ENCODE measurements around the gene TRAPPC6A.

The TRAPPC6A gene

DNA sequence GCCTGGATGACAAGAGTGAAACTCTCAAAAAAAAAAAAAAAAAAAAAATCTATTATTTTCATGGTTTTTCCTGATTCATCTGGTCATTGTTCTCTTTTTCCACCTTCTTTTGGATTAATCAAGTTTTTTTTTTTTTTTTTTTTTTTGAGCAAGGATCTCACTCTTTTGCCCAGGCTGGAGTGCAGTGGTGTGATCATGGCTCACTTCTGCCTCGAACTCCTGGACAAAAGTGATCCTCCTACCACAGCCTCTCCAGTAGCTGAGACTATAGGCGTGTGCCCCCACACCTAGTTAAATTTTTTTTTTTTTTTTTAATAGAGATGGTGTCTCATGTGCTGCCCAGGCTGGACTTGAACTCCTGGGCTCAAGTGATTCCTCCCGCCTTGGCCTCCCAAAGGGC, 28.3 kb upstream of the TRAPPC6A start:
- no peaks in the 10 kb centered on the region for H3K9me2 ChIP-seq (replicated peaks; ENCODE audit: control insufficient read depth, low read length)
- peaks cover under 1% of the 10 kb centered on the region; the same call in 1 of the 2 replicates for H3K27me3 ChIP-seq (ENCODE audit: control insufficient read depth, low read length)
- no peaks in the 10 kb centered on the region for H3K36me3 ChIP-seq (ENCODE audit: control insufficient read depth, low read length)
- no peak overlapping the region for H3K4me3 ChIP-seq (ENCODE audit: low read length)
- H3K4me2 ChIP-seq (ENCODE audit: low read length): no peak overlapping the region
- H3K4me1 ChIP-seq (ENCODE audit: control insufficient read depth, low read length): no peaks in the 10 kb centered on the region
- H4K20me1 ChIP-seq (ENCODE audit: control insufficient read depth, insufficient read depth, low read depth, low read length): no peaks in the 10 kb centered on the region
- no peaks in the 10 kb centered on the region for H3K79me2 ChIP-seq (ENCODE audit: control insufficient read depth, low read length)
- no peak for TF ChIP-seq EZH2phosphoT487 (IDR thresholded peaks at IDR 0.05; ENCODE audit: borderline replicate concordance, low read length)
- no peak overlapping the region for H3K27ac ChIP-seq (ENCODE audit: low read depth, low read length)
- H3F3A ChIP-seq (ENCODE audit: control insufficient read depth, insufficient read depth): no peaks in the 10 kb centered on the region
- no peaks in the 10 kb centered on the region for H3K9me3 ChIP-seq (ENCODE audit: control insufficient read depth, insufficient read depth, low read length)

DNA sequence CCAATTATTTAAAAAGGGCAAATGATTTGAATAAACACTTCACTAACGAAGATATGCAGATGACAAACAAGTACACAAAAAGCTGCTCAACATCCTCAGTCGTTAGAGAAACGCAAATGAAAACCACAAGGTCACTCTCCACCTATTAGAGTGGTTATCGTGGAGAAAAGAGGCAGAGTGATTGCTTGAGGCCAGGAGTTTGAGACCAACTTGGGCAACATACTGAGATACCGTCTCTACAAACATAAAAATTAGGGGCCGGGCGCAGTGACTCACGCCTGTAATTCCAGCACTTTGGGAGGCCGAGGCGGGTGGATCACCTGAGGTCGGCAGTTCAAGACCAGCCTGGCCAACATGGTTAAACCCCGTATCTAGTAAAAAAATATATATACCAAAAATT, 27.8 kb upstream of the TRAPPC6A start:
- no peak overlapping the region for H3K4me3 ChIP-seq (ENCODE audit: low read length)
- H3K36me3 ChIP-seq (ENCODE audit: control insufficient read depth, low read length): no peaks in the 10 kb centered on the region
- H3K79me2 ChIP-seq (ENCODE audit: control insufficient read depth, low read length): no peaks in the 10 kb centered on the region
- H3K4me1 ChIP-seq (ENCODE audit: control insufficient read depth, low read length): no peaks in the 10 kb centered on the region
- H3K9me3 ChIP-seq (ENCODE audit: control insufficient read depth, insufficient read depth, low read length): no peaks in the 10 kb centered on the region
- no peak overlapping the region for H3K4me2 ChIP-seq (ENCODE audit: low read length)
- H3K27me3 ChIP-seq (ENCODE audit: control insufficient read depth, low read length): no peaks in the 10 kb centered on the region
- TF ChIP-seq, protein P1, sequence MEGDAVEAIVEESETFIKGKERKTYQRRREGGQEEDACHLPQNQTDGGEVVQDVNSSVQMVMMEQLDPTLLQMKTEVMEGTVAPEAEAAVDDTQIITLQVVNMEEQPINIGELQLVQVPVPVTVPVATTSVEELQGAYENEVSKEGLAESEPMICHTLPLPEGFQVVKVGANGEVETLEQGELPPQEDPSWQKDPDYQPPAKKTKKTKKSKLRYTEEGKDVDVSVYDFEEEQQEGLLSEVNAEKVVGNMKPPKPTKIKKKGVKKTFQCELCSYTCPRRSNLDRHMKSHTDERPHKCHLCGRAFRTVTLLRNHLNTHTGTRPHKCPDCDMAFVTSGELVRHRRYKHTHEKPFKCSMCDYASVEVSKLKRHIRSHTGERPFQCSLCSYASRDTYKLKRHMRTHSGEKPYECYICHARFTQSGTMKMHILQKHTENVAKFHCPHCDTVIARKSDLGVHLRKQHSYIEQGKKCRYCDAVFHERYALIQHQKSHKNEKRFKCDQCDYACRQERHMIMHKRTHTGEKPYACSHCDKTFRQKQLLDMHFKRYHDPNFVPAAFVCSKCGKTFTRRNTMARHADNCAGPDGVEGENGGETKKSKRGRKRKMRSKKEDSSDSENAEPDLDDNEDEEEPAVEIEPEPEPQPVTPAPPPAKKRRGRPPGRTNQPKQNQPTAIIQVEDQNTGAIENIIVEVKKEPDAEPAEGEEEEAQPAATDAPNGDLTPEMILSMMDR (IDR thresholded peaks at IDR 0.05; ENCODE audit: low read depth, low read length, poor library complexity, severe bottlenecking): no peak
- no peak for TF ChIP-seq EZH2phosphoT487 (IDR thresholded peaks at IDR 0.05; ENCODE audit: borderline replicate concordance, low read length)
- no peaks in the 10 kb centered on the region for H3F3A ChIP-seq (ENCODE audit: control insufficient read depth, insufficient read depth)
- no peaks in the 10 kb centered on the region for H3K9me2 ChIP-seq (replicated peaks; ENCODE audit: control insufficient read depth, low read length)
- no peak overlapping the region for H3K27ac ChIP-seq (ENCODE audit: low read depth, low read length)
- H4K20me1 ChIP-seq (ENCODE audit: control insufficient read depth, insufficient read depth, low read depth, low read length): no peaks in the 10 kb centered on the region

DNA sequence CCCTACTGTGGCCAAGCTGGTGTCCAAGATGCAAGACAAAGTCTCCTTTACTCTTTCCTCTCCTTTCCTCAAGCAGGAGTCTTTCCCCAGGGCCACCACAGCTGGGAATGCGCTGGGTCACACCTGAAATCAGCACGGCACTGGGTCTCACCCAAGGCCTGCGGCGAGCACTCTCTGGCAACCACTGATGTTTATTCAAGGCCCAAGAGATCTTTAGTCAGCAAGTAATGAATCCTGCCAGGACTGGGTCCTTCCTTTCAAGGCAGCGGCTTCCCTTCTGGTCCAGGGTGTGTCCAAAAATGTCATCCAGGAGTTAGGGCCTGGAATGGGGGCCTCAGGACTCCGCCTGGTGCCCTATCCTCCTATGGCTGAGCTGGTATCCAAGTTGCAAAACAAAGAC, 24.6 kb upstream of the TRAPPC6A start:
- no peaks in the 10 kb centered on the region for H4K20me1 ChIP-seq (ENCODE audit: control insufficient read depth, insufficient read depth, low read depth, low read length)
- no peaks in the 10 kb centered on the region for H3K36me3 ChIP-seq (ENCODE audit: control insufficient read depth, low read length)
- H3K27ac ChIP-seq (ENCODE audit: low read depth, low read length): no peak overlapping the region
- H3F3A ChIP-seq (ENCODE audit: control insufficient read depth, insufficient read depth): no peaks in the 10 kb centered on the region
- no peaks in the 10 kb centered on the region for H3K79me2 ChIP-seq (ENCODE audit: control insufficient read depth, low read length)
- TF ChIP-seq, protein P1 (IDR thresholded peaks at IDR 0.05; ENCODE audit: low read depth, low read length, poor library complexity, severe bottlenecking): no peak
- no peak for TF ChIP-seq EZH2phosphoT487 (IDR thresholded peaks at IDR 0.05; ENCODE audit: borderline replicate concordance, low read length)
- H3K4me2 ChIP-seq (ENCODE audit: low read length): no peak overlapping the region
- no peaks in the 10 kb centered on the region for H3K9me2 ChIP-seq (replicated peaks; ENCODE audit: control insufficient read depth, low read length)
- H3K4me1 ChIP-seq (ENCODE audit: control insufficient read depth, low read length): no peaks in the 10 kb centered on the region
- no peaks in the 10 kb centered on the region for H3K9me3 ChIP-seq (ENCODE audit: control insufficient read depth, insufficient read depth, low read length)
- H3K27me3 ChIP-seq (ENCODE audit: control insufficient read depth, low read length): no peaks in the 10 kb centered on the region
- no peak overlapping the region for H3K4me3 ChIP-seq (ENCODE audit: low read length)

DNA sequence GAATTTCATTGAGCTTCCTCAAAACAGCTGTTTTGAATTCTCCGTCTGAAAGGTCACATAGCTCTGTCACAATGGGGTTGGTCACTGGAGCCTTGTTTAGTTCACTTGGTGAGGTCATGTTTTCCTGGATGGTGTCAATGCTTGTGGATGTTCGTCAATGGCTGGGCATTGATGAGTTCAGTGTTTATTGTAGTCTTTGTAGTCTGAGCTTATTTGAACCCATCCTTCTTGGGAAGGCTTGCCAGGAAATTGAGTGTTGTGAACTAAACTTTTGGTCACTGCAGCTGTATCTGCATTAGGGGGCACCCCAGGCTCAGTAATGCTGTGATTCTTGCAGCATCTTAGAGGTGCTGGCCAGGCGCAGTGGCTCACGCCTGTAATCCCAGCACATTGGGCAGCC, 22.5 kb upstream of the TRAPPC6A start:
- Histone ChIP-seq H4K20me1 (ENCODE audit: control insufficient read depth, insufficient read depth, low read depth, low read length) (no peaks in the 10 kb centered on the region), H3K4me3 (ENCODE audit: low read length) (no peak overlapping the region), H3K4me2 (ENCODE audit: low read length) (no peak overlapping the region), H3K9me3 (ENCODE audit: control insufficient read depth, insufficient read depth, low read length) (no peaks in the 10 kb centered on the region), H3K9me2 (replicated peaks; ENCODE audit: control insufficient read depth, low read length) (no peaks in the 10 kb centered on the region), H3K27me3 (ENCODE audit: control insufficient read depth, low read length) (no peaks in the 10 kb centered on the region), H3K4me1 (ENCODE audit: control insufficient read depth, low read length) (no peaks in the 10 kb centered on the region), H3K36me3 (ENCODE audit: control insufficient read depth, low read length) (no peaks in the 10 kb centered on the region), H3F3A (ENCODE audit: control insufficient read depth, insufficient read depth) (no peaks in the 10 kb centered on the region), H3K79me2 (ENCODE audit: control insufficient read depth, low read length) (no peaks in the 10 kb centered on the region), H3K27ac (ENCODE audit: low read depth, low read length) (no peak overlapping the region)
- no peak for TF ChIP-seq EZH2phosphoT487 (IDR thresholded peaks at IDR 0.05; ENCODE audit: borderline replicate concordance, low read length)
- TF ChIP-seq, protein P1 (IDR thresholded peaks at IDR 0.05; ENCODE audit: low read depth, low read length, poor library complexity, severe bottlenecking): no peak
